HG03159 (cell line): Measurements from ENCODE around the gene ARMH3.

Source experiments
- ATAC-seq: cut with Tn5 transposase; IDR thresholded peaks from one replicate; pipeline ENCODE4 v1.9.1; 2021; ENCODE audit warnings: mild to moderate bottlenecking, moderate library complexity; ENCODE audit not compliant: unreplicated experiment

The ARMH3 gene, protein sequence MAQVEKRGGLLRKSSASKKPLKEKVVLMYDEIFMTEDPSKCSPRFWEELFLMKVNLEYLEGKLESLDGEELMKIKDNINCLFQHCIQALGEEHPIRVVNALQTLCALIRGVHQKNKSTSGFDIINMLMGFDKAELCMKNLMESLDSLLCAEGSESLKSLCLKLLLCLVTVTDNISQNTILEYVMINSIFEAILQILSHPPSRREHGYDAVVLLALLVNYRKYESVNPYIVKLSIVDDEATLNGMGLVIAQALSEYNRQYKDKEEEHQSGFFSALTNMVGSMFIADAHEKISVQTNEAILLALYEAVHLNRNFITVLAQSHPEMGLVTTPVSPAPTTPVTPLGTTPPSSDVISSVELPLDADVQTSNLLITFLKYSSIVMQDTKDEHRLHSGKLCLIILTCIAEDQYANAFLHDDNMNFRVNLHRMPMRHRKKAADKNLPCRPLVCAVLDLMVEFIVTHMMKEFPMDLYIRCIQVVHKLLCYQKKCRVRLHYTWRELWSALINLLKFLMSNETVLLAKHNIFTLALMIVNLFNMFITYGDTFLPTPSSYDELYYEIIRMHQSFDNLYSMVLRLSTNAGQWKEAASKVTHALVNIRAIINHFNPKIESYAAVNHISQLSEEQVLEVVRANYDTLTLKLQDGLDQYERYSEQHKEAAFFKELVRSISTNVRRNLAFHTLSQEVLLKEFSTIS

DNA sequence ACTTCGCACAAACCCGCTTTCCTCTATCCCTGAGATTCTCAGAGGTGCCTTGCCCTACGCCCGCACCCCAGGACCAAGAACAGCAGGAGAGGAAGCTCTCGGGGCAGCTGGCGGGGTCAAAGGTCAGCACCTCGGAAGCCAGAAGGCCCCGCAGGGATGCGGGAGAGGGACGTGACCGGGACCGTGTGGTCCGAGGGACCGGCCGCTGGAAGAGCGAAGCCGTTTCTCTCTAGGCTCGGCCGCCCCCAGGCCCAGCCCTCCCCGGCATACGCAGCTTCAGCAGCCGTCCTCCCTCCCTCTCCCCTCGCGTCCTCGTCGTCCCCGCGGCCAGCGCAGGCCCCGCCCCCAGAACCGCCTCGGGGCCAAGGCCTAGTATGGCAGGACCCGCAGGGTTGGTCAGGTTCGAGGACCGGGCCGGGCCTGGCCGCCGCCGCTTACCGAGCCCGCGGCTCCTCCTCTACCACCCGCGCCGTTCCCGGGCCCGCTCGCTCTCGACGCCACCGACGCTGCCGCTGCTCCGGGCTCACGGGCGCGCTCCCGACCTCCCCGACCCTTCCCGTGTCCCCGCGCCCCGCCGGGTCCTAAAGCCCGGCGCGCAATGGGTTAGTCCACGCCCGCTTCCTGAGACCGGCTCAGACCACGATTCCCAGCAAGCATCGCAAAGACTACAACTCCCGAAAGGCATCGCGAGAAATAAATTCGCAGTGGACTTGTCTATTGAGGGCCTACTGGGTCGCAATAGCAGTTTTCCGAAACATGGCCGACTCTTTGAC lies at the start of gene ARMH3:
Gene ARMH3 (minus strand): TSS at position 527 of the 773 bp plus-strand sequence. CDS start 16,059 bp downstream, outside the sequence.
- ATAC-seq, result peak; percentile 96

DNA sequence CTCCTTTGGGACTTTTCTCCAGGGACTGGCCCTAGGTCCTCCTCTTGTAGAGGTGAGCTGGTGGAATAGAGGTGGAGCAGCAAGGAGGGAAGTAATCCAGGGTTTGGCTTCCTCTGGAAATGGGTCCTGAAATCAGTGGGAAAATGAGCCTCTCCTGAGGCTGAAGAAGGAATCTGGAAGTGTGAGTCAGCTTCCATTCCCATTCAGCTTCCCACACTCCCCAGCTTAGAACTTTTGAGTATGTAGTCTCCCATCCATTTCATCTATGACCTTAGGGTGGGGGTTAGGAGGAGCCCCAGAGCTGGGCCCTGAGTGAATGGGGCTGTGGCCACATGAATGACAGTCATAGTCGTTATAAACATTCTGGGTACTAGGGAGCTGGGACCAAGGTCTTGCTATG lies 46.4 kb upstream of the ARMH3 start:
- ATAC-seq, result no peak

DNA sequence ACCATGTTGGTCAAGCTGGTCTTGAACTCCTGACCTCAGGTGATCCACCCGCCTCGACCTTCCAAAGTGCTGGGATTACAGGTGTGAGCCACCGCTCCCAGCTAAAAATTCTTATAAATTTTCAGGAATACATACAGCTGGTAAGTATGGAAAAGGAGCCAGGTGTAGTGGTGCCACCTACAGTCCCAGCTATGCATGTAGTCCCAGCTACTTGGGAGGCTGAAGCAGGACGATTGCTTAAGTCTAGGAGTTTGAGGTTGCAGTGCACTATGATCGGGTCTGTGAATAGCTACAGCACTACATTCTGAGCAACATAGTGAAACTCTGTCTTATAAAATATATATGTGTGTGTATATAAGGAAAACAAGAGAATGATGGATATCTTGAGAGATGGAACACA lies 45.2 kb upstream of the ARMH3 start:
- no peak for ATAC-seq

DNA sequence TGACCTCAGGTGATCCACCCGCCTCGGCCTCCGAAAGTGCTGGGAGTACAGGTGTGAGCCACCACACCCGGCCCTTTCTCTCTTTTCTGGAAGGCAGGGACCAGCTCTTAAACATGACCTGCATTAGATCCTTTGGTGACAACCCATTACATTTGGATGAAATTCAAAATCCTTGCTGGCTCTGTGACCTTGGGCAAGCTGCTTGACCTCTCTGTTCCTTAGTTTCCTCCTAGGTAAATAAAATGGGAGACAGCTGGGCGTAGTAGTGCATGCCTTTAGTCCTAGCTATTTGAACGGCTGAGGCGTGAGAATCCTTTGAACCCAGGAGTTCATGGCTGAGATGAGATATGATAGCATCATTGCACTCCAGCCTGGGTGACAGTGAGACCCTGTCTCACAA lies 40.5 kb upstream of the ARMH3 start:
- ATAC-seq, result no peak

DNA sequence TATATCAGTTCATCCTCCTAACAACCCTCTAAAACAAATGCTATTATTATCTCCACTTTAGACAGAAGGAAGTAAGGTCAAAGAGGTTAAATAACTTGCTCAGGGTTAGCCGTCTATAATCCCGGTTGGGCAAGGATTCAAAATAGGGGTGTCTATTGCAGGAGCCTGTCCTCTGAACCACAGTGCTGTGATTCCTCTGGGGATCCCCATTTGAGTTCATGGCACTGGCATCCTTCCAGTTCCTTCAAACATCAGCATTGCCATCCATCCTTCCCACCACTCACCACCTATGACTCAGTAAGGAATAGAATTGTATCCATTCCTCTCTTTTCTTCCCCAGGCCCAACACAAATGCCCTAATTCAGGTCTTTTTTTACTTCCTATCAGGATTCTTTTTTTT lies 34.8 kb upstream of the ARMH3 start:
- ATAC-seq, result no peak

DNA sequence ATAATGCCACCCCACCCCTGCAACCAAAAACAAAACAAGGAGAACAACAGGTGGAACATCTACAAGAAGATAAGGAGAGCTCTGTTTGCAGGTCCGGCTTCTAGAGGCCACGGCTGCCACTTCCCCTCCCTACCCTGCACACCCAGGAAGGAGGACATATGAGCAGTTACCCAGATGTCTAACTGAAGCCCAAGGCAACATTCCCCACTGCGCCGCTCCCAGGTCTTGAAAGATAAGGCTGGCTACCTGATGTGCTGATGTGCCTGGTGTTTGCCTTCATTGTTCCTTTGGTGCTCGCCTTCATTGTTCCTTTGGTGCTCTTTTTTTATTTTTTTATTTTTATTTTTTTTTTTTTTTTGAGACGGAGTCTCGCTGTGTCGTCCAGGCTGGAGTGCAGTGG lies 30.2 kb upstream of the ARMH3 start:
- no peak for ATAC-seq

DNA sequence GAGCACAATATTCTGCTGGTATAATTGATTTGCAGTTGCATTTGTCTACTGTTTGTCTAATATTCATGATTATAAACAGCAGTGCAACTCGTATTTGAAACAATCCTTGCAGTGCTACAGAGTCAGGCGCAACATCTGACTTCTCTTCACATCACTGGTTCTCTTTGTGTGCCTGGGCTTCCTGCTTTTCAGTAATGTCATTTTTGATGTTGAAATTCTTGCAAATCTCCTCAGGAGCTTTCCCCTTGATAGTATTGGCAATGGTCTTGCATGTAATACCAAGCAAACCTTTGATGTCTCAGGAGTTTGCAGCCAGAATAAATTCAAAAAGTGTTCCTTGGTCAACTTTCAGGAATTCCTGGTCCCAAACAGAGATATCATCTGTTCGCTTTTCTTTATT lies 29.4 kb upstream of the ARMH3 start:
- ATAC-seq, result no peak

DNA sequence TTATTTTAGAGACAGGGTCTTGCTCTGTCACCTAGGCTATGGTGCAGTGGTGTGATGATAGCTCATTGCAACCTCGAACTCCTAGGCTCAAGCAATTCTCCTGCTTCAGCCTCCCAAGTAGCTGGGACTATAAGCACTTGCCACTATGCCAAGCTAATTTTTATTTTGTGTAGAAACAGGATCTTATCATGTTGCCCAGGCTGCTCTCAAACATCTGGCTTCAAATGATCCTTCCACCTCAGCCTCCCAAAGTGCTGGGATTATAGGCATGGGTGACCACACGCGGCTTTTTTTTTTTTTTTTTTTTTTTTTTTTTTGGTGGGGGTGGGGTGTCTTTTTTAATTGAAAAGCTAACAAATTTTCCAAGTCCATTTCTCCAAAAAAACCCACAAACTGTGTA lies 27.6 kb upstream of the ARMH3 start:
- ATAC-seq, result no peak

DNA sequence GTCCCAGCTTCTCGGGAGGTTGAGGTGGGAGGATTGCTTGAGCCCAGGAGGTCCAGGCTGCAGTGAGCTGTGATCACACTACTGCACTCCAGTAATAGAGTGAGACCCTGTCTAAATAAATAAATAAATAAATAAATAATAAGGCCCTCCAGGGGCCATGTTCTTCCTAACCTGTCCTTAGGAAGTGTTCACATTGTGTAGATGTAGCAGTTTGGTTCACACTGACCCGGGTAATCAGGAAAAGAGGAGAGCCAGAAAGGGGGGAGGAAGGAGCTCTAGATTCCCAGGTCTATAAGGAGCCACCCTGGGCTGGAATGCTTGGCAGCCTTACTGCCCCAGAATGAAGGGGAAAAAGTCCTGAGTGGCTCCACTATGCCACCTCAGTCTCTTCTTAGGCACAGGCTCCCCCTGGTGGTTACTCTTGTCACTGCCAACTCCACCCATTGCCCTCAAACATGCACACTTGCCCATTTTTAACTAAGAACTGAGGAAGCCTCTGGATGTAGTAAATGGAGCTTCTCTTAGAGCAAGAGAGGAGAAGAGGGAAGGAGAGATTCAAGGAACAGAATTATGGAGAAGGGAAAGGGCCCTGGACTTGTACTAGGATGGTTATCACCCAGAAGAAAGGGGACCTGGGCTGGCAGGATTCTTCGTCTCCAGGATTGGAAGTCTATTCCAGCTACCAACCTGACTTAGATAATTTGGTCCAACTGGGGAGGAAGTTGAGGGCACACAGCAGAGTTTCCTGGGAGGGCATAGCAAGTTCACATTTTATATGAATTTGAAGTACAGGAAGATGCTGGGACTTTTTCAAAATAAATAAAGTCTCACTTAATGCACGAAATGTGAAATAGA lies 16.9 kb upstream of the ARMH3 start:
- ATAC-seq, result no peak

DNA sequence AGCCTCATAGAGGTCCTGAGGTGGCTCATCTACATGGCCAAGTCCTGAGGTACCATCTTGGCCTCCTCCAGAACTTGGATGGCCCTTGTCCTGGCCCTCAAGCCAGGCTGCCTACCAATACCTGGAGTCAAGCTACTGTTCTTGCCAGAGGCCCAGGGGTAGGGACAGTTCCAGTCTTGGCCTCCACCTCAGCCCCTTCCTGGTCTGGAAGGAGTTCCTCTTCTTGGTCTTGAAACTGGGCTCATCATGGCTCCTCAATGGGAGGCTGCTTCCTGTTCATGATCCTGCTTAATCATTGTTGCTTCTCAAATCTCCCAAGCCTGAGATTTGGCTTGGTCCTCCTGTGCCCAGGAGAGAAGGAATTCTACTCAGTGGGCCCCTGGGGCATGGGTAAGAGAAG lies 13.1 kb upstream of the ARMH3 start:
- no peak for ATAC-seq

DNA sequence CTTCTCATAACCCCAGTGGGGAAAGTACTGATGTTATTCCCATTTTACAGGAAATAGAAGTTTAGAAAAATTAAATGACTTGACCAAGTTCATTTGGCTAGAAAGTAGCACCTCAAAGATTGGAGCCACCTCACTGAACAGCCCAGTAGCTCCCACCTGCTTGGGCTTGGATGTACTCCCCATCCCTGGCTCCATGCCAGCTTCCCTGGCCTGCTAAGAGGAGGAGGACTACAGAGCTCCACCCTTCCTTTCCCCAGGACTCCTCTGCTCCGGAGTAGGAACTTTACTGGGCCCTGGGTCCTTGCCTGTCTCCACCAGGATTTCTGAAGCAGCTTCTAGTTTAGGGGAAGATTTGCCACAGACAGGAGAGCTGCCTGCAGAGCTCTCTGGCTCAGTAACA lies 12.2 kb upstream of the ARMH3 start:
- ATAC-seq, result no peak

DNA sequence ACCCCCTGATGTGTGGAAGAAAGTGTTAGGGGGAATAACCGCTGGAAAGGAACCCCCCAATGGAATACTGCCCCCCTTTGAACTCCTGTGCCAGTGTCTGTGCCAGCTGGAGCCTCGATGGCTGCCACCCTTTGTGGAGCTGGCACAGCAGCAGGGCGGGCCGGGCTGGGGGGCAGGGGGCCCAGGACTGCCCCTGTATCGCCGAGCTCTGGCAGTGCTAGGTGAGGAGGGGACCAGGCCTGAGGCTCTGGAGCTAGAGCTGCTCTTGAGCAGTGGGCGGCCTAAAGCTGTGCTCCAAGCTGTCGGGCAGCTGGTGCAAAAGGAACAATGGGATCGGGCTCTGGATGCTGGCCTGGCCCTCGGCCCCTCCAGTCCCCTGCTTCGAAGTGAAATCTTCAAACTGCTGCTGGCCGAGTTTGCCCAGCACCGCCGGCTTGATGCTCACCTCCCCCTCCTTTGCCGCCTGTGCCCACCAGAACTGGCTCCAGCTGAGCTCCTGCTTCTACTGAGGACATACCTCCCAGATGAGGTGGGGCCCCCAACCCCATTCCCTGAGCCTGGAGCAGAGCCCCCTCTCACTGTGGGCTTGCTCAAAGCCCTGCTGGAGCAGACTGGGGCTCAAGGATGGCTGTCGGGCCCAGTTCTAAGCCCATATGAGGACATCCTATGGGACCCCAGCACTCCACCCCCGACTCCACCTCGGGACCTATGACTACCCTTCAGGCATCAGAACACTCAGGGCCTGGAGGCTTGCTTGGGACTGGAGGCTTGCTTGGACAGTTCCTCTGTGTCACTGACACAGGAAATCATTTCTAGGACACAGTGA lies 11.3 kb upstream of the ARMH3 start:
- no peak for ATAC-seq

DNA sequence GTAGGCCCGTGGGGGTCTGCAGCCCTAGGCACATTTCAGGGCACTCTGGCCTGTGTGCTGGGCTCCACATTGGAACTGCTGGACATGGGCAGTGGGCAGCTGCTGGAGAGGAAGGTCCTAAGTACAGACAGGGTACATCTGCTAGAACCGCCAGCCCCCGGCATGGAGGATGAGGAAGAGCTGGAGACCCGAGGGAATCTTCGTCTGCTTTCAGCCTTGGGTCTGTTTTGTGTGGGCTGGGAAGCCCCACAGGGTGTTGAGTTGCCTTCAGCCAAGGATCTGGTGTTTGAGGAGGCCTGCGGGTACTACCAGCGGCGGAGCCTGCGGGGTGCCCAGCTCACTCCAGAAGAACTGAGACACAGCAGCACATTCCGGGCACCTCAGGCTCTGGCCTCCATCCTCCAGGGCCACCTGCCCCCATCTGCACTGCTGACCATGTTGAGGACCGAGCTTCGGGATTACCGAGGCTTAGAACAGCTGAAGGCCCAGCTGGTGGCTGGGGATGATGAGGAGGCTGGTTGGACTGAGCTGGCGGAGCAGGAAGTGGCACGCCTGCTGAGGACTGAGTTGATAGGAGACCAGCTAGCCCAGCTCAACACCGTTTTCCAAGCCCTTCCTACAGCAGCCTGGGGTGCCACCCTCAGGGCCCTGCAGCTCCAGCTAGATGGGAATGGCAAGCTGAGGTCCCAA lies 10.6 kb upstream of the ARMH3 start:
- ATAC-seq, result no peak

DNA sequence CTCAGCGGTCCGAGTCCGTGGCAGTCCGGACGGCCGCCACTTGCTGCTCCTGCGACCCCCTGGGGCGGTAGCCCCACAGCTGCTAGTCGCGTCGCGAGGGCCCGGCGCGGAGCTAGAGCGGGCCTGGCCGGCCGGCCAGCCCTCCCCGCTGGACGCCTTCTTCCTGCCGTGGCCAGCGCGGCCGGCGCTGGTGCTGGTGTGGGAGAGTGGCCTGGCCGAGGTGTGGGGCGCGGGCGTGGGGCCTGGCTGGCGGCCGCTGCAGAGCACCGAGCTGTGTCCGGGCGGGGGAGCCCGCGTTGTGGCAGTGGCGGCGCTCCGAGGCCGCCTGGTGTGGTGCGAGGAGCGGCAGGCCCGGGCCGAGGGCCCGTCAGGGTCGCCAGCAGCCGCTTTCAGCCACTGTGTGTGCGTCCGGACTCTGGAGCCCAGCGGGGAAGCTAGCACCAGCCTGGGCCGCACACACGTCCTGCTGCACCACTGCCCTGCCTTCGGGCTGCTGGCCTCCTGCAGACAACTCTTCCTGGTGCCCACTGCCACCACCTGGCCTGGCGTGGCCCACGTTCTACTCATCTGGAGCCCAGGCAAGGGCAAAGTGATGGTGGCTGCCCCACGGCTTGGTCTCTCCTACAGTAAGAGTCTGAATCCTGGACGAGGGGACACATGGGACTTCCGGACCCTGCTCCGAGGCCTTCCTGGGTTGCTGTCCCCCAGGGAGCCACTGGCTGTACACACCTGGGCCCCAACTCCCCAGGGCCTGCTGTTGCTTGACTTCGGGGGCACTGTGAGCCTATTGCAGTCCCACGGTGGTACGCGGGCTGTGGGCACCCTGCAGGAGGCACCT lies 9.8 kb upstream of the ARMH3 start:
- peak; percentile 28 for ATAC-seq

DNA sequence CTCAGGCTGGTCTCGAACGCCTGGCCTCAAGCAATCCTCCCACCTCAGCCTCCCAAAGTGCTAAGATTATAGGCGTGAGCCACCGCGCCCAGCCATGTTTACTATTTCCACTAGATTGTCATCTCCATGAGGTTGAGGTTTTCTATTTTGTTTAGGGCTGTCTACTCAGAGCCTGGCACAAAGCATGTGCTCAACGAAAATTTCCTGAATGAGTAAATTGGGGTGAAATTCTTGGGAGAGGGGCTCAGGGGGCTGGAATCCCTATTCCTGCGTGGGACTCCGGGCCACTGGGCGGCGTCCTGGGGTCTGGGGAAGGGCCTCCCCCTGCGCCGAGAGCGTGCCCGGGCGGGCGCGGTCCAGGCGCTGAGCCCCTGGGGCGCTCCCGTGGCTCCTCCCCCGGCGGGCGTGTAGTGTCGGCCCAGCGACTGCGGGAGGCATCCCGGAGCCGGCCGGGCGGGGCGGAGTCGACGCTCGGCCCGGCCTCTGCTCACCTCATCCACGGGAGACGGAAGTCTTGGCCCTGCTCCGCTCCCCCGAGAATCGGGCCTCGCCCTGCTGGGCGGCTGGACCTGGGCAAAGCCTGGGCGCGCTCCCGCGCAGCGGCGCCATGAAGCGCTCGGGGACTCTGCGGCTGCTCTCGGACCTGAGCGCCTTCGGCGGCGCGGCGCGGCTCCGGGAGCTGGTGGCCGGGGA lies 9.0 kb upstream of the ARMH3 start, which contains the start of gene HPS6:
Gene HPS6 (plus strand): TSS at position 482 of the 693 bp plus-strand sequence. CDS start 126 bp downstream, at position 608.
- ATAC-seq, result peak; percentile 90

DNA sequence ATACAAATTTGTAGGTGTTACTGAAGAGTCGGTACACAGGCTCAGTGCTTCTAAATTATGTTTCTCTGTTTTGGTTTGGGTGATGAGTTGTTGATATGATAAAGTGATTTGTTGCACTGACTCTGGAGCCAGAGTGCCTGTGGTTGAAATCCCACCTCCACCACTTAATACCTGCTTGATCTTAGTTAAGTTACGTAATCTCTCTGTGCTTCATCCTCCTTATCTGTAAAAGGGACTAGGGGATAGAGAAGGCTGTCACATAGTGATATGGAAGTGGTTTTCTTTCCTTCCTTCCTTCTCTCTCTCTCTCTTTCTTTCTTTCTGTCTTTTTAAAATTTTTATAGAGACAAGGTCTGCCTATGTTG lies 8.5 kb upstream of the ARMH3 start:
- no peak for ATAC-seq

DNA sequence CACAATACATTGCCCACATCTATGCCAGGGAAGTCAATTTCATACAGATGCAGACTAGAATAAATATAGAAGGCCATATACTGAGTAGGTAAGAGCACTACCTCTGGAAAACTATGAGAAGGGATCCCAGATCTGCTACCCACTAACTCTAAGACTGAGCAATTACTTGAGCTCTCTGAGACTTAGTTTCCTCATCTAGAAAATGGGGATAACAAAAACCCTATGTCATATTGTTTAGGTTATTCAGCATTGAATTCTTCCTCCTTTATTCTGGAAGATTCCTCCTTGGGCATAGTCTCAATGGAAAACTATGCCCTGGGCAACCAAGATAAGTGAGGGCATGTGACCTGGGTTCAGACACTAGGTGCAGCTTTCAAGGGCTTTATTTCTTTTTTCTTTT lies 4.0 kb upstream of the ARMH3 start:
- ATAC-seq, result no peak
